WTC11 (cell line): ENCODE results near the gene VSIG4. TPM values are rescaled to one million over a fixed set of nuclear protein-coding genes. Genes with fewer than 3 reads are reported as not detected.
"Not testable (repeated sequence)": the region's sequence is repeated elsewhere in the genome, so short reads cannot be mapped to it uniquely, and the experiment has no call there.

ENCODE experiments used
- ATAC-seq: fragments of 200-7000 bp; cut with Tn5 transposase; 2 replicates; pipeline ENCODE4 v1.10.0; 2021; ENCODE audit warnings: mild to moderate bottlenecking, moderate library complexity
- CTCF ChIA-PET: fragments of 300-600 bp; sonication (Branson Sonifier 250); formaldehyde crosslinking; loops from one replicate; lab custom pipeline; 2021; ENCODE audit warnings: antibody characterized with exemption; lab: Charles Lee
- POLR2A ChIA-PET: fragments of 350-600 bp; sonication (Branson Sonifier 250); formaldehyde crosslinking; loops from one replicate; lab custom pipeline; 2021; ENCODE audit warnings: antibody characterized with exemption; lab: Charles Lee
- DNase-seq: peaks from one replicate; pipeline ENCODE4 v3.0.0; 2021; ENCODE audit warnings: low spot score
- H3K27ac Mint-ChIP-seq: 2 replicates; pipeline ENCODE4 v1.8.0; 2021; ENCODE audit warnings: mixed read lengths
- H3K27me3 Mint-ChIP-seq: 2 replicates; pipeline ENCODE4 v1.8.0; 2021; ENCODE audit warnings: low read depth, mild to moderate bottlenecking, moderate library complexity, mixed read lengths
- H3K36me3 Mint-ChIP-seq: 2 replicates; pipeline ENCODE4 v1.8.0; 2021; ENCODE audit warnings: mixed read lengths
- H3K4me1 Mint-ChIP-seq: 2 replicates; pipeline ENCODE4 v1.8.0; 2022; ENCODE audit warnings: mixed read lengths
- H3K4me3 Mint-ChIP-seq: 2 replicates; pipeline ENCODE4 v1.8.0; 2021; ENCODE audit warnings: mild to moderate bottlenecking, moderate library complexity, mixed read lengths
- H3K9me3 Mint-ChIP-seq: 2 replicates; pipeline ENCODE4 v1.8.0; 2021; ENCODE audit warnings: mixed read lengths
- ATF1 ChIP-seq: sonication (generic); formaldehyde crosslinking; IDR thresholded peaks from 2 replicates; pipeline ENCODE4 v1.8.1; 2023; ENCODE audit warnings: mild to moderate bottlenecking, moderate library complexity, missing genetic modification reagents
- ATF3 ChIP-seq: sonication (generic); formaldehyde crosslinking; conservative IDR thresholded peaks from 2 replicates; pipeline ENCODE4 v1.8.1; 2022; ENCODE audit warnings: mild to moderate bottlenecking, missing genetic modification reagents
- CREB1 ChIP-seq: sonication (generic); formaldehyde crosslinking; IDR thresholded peaks from 2 replicates; pipeline ENCODE4 v1.8.0; 2023; ENCODE audit warnings: mild to moderate bottlenecking, missing genetic modification reagents
- ETV6 ChIP-seq: sonication (generic); formaldehyde crosslinking; IDR thresholded peaks from 2 replicates; pipeline ENCODE4 v1.8.1; 2022; ENCODE audit warnings: mild to moderate bottlenecking, missing genetic modification reagents
- FOXK1 ChIP-seq: sonication (generic); formaldehyde crosslinking; IDR thresholded peaks from 2 replicates; pipeline ENCODE4 v1.8.0; 2022; ENCODE audit warnings: mild to moderate bottlenecking, moderate library complexity, missing genetic modification reagents
- GRHL2 ChIP-seq: fragments of 250-450 bp; sonication (Bioruptor Pico); IDR thresholded peaks from 2 replicates; pipeline ENCODE4 v1.8.0; 2022; ENCODE audit warnings: mild to moderate bottlenecking, moderate library complexity; ENCODE audit not compliant: insufficient replicate concordance, severe bottlenecking
- JUN ChIP-seq: sonication (generic); formaldehyde crosslinking; IDR thresholded peaks from 2 replicates; pipeline ENCODE4 v1.8.0; 2023; ENCODE audit warnings: mild to moderate bottlenecking, missing genetic modification reagents
- KAT7 ChIP-seq: sonication (generic); formaldehyde crosslinking; IDR thresholded peaks from 2 replicates; pipeline ENCODE4 v1.8.1; 2023; ENCODE audit warnings: missing genetic modification reagents, mild to moderate bottlenecking, borderline replicate concordance
- MXD4 ChIP-seq: fragments of 250-450 bp; sonication (Bioruptor Pico); IDR thresholded peaks from 2 replicates; pipeline ENCODE4 v1.8.0; 2021; ENCODE audit warnings: mild to moderate bottlenecking, moderate library complexity, borderline replicate concordance
- SMAD3 ChIP-seq: sonication (generic); formaldehyde crosslinking; IDR thresholded peaks from 2 replicates; pipeline ENCODE4 v1.8.0; 2022; ENCODE audit warnings: missing genetic modification reagents, mild to moderate bottlenecking, borderline replicate concordance
- SP1 ChIP-seq: sonication (generic); formaldehyde crosslinking; conservative IDR thresholded peaks from 2 replicates; pipeline ENCODE4 v1.8.1; 2022; ENCODE audit warnings: missing genetic modification reagents
- STAT6 ChIP-seq: sonication (generic); formaldehyde crosslinking; conservative IDR thresholded peaks from 2 replicates; pipeline ENCODE4 v1.8.1; 2023; ENCODE audit warnings: mild to moderate bottlenecking, low read depth, missing genetic modification reagents, moderate library complexity
- TP53 ChIP-seq: sonication (generic); formaldehyde crosslinking; IDR thresholded peaks from 2 replicates; pipeline ENCODE4 v1.8.1; 2023; ENCODE audit warnings: mild to moderate bottlenecking, missing genetic modification reagents
- ZNF232 ChIP-seq: sonication (generic); formaldehyde crosslinking; IDR thresholded peaks from 2 replicates; pipeline ENCODE4 v1.8.0; 2022; ENCODE audit warnings: mild to moderate bottlenecking, missing genetic modification reagents
- ZNF317 ChIP-seq: sonication (generic); formaldehyde crosslinking; IDR thresholded peaks from 2 replicates; pipeline ENCODE4 v1.8.1; 2023; ENCODE audit warnings: low read depth, mild to moderate bottlenecking, moderate library complexity, missing genetic modification reagents, borderline replicate concordance
- ZNF671 ChIP-seq: fragments of 250-450 bp; sonication (Bioruptor Pico); IDR thresholded peaks from 2 replicates; pipeline ENCODE4 v1.8.0; 2021; ENCODE audit warnings: mild to moderate bottlenecking
- total RNA-seq: library from RNA; stranded (reverse); gene quantifications from 3 replicates; pipeline ENCODE4 v1.2.3, GENCODE V29; 2021
- TF ChIP-seq, protein P1 (sequence below): sonication (generic); formaldehyde crosslinking; IDR thresholded peaks from 2 replicates; pipeline ENCODE4 v1.8.0; 2023; ENCODE audit warnings: missing genetic modification reagents, mild to moderate bottlenecking, borderline replicate concordance
- TF ChIP-seq, protein P2 (sequence below): sonication (generic); formaldehyde crosslinking; IDR thresholded peaks from 2 replicates; pipeline ENCODE4 v1.8.1; 2023; ENCODE audit warnings: mild to moderate bottlenecking, missing genetic modification reagents, moderate library complexity
- TF ChIP-seq, protein P3 (sequence below): sonication (generic); formaldehyde crosslinking; IDR thresholded peaks from 2 replicates; pipeline ENCODE4 v1.8.1; 2022; ENCODE audit warnings: low read depth, mild to moderate bottlenecking, moderate library complexity, missing genetic modification reagents, borderline replicate concordance

Gene VSIG4
- total RNA-seq, 1 experiment from 2014 or later: 0.24 TPM

- H3K27me3 Mint-ChIP-seq: peaks cover 2% of the 10 kb centered on the region; the same call in 1 of the 2 replicates
- ATAC-seq (no peak), DNase-seq (no peak)
- CTCF ChIA-PET: no interaction called here
- H3K4me1 Mint-ChIP-seq: no peaks in the 10 kb centered on the region
- no peak overlapping the region for H3K27ac Mint-ChIP-seq
- H3K9me3 Mint-ChIP-seq: no peaks in the 10 kb centered on the region
- no peak overlapping the region for H3K4me3 Mint-ChIP-seq
- TF ChIP-seq, protein P1, sequence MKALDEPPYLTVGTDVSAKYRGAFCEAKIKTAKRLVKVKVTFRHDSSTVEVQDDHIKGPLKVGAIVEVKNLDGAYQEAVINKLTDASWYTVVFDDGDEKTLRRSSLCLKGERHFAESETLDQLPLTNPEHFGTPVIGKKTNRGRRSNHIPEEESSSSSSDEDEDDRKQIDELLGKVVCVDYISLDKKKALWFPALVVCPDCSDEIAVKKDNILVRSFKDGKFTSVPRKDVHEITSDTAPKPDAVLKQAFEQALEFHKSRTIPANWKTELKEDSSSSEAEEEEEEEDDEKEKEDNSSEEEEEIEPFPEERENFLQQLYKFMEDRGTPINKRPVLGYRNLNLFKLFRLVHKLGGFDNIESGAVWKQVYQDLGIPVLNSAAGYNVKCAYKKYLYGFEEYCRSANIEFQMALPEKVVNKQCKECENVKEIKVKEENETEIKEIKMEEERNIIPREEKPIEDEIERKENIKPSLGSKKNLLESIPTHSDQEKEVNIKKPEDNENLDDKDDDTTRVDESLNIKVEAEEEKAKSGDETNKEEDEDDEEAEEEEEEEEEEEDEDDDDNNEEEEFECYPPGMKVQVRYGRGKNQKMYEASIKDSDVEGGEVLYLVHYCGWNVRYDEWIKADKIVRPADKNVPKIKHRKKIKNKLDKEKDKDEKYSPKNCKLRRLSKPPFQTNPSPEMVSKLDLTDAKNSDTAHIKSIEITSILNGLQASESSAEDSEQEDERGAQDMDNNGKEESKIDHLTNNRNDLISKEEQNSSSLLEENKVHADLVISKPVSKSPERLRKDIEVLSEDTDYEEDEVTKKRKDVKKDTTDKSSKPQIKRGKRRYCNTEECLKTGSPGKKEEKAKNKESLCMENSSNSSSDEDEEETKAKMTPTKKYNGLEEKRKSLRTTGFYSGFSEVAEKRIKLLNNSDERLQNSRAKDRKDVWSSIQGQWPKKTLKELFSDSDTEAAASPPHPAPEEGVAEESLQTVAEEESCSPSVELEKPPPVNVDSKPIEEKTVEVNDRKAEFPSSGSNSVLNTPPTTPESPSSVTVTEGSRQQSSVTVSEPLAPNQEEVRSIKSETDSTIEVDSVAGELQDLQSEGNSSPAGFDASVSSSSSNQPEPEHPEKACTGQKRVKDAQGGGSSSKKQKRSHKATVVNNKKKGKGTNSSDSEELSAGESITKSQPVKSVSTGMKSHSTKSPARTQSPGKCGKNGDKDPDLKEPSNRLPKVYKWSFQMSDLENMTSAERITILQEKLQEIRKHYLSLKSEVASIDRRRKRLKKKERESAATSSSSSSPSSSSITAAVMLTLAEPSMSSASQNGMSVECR (CRISPR knock-in tag): no peak
- H3K36me3 Mint-ChIP-seq: no peaks in the 10 kb centered on the region
- POLR2A ChIA-PET: no interaction called here
Measured at GRCh38 chrX:66064261-66064660, 24.4 kb upstream of the VSIG4 start.

- H3K36me3 Mint-ChIP-seq, H3K27ac Mint-ChIP-seq, H3K4me1 Mint-ChIP-seq, H3K4me3 Mint-ChIP-seq, H3K9me3 Mint-ChIP-seq, DNase-seq, ATAC-seq, H3K27me3 Mint-ChIP-seq, POLR2A ChIA-PET, CTCF ChIA-PET: not testable (repeated sequence)
Measured at GRCh38 chrX:66057019-66057418, 17.1 kb upstream of the VSIG4 start.

- Mint-ChIP-seq H3K27ac (no peak overlapping the region), H3K27me3 (no peaks in the 10 kb centered on the region), H3K9me3 (no peaks in the 10 kb centered on the region), H3K36me3 (no peaks in the 10 kb centered on the region), H3K4me1 (peaks cover 3% of the 10 kb centered on the region; the same call in 1 of the 2 replicates), H3K4me3 (no peak overlapping the region)
- CTCF ChIA-PET: no interaction called here
- DNase-seq (no peak), ATAC-seq (no peak)
- TF ChIP-seq SMAD3 (CRISPR knock-in tag): no peak
- no peak for TF ChIP-seq CREB1 (CRISPR knock-in tag)
- no peak for TF ChIP-seq TP53 (CRISPR knock-in tag)
- no peak for TF ChIP-seq ETV6 (CRISPR knock-in tag)
- TF ChIP-seq ATF1 (CRISPR knock-in tag): no peak
- no peak for TF ChIP-seq ATF3 (CRISPR knock-in tag)
- TF ChIP-seq GRHL2: no peak
- TF ChIP-seq MXD4: no peak
- TF ChIP-seq JUN (CRISPR knock-in tag): no peak
- no peak for TF ChIP-seq SP1 (CRISPR knock-in tag)
- TF ChIP-seq, protein P2, sequence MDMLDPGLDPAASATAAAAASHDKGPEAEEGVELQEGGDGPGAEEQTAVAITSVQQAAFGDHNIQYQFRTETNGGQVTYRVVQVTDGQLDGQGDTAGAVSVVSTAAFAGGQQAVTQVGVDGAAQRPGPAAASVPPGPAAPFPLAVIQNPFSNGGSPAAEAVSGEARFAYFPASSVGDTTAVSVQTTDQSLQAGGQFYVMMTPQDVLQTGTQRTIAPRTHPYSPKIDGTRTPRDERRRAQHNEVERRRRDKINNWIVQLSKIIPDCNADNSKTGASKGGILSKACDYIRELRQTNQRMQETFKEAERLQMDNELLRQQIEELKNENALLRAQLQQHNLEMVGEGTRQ (CRISPR knock-in tag): no peak
- TF ChIP-seq ZNF232 (CRISPR knock-in tag): no peak
- TF ChIP-seq STAT6 (CRISPR knock-in tag): no peak
- TF ChIP-seq ZNF671 (CRISPR knock-in tag): no peak
- TF ChIP-seq, protein P3, sequence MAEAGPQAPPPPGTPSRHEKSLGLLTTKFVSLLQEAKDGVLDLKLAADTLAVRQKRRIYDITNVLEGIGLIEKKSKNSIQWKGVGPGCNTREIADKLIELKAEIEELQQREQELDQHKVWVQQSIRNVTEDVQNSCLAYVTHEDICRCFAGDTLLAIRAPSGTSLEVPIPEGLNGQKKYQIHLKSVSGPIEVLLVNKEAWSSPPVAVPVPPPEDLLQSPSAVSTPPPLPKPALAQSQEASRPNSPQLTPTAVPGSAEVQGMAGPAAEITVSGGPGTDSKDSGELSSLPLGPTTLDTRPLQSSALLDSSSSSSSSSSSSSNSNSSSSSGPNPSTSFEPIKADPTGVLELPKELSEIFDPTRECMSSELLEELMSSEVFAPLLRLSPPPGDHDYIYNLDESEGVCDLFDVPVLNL: no peak
- no peak for TF ChIP-seq FOXK1 (CRISPR knock-in tag)
- no peak for TF ChIP-seq KAT7
- TF ChIP-seq ZNF317 (CRISPR knock-in tag): no peak
- POLR2A ChIA-PET: no interaction called here
Measured at GRCh38 chrX:66054978-66055377, 15.1 kb upstream of the VSIG4 start.
